GM12864 (cell line): ENCODE measurements around the gene CRX.
"Not testable (repeated sequence)": the region's sequence is repeated elsewhere in the genome, so short reads cannot be mapped to it uniquely, and the experiment has no call there.

Experiments
- DNase-seq: peaks from one replicate; pipeline ENCODE4 v3.0.0-alpha.2; 2011; ENCODE audit warnings: low read depth
- H3K4me3 ChIP-seq: 2 replicates; pipeline ENCODE4 v1.5.1; 2011; ENCODE audit warnings: mild to moderate bottlenecking, low read depth, low read length, control low read depth
- TF ChIP-seq, protein P1 (sequence below): IDR thresholded peaks from 2 replicates; pipeline ENCODE4 v1.5.1; 2011; ENCODE audit warnings: low read depth, mild to moderate bottlenecking, moderate library complexity, low read length, control low read depth, inconsistent platforms; ENCODE audit errors: missing control alignments

The CRX gene

GRCh38 chr19:47805313-47805712 is 16.4 kb upstream of the CRX start:
- no peak overlapping the region for H3K4me3 ChIP-seq
- TF ChIP-seq, protein P1, sequence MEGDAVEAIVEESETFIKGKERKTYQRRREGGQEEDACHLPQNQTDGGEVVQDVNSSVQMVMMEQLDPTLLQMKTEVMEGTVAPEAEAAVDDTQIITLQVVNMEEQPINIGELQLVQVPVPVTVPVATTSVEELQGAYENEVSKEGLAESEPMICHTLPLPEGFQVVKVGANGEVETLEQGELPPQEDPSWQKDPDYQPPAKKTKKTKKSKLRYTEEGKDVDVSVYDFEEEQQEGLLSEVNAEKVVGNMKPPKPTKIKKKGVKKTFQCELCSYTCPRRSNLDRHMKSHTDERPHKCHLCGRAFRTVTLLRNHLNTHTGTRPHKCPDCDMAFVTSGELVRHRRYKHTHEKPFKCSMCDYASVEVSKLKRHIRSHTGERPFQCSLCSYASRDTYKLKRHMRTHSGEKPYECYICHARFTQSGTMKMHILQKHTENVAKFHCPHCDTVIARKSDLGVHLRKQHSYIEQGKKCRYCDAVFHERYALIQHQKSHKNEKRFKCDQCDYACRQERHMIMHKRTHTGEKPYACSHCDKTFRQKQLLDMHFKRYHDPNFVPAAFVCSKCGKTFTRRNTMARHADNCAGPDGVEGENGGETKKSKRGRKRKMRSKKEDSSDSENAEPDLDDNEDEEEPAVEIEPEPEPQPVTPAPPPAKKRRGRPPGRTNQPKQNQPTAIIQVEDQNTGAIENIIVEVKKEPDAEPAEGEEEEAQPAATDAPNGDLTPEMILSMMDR = no peak
- no peak for DNase-seq

DNA sequence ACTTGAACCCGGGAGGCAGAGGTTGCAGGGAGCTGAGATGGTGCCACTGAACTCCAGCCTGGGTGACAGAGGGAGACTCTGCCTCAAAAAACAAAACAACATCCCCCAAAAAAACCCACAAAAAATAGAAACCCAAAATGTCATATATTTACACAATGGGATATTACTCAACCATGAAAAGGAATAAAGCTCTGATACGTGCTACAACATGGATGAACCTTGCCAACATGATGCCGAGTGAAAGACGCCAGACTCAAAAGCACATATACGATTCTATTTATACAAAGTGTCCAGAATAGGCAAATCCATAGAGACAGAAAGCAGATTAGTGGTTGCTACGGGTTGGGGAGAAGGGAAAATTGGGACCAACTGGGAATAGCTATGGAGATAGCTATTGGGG is 15.3 kb upstream of the CRX start:
- no peak for DNase-seq
- H3K4me3 ChIP-seq = no peak overlapping the region
- TF ChIP-seq, protein P1 = no peak

GRCh38 chr19:47813304-47813994 is 8.3 kb upstream of the CRX start:
- H3K4me3 ChIP-seq = no peak overlapping the region
- TF ChIP-seq, protein P1 = peak; percentile 64
- DNase-seq = no peak

DNA sequence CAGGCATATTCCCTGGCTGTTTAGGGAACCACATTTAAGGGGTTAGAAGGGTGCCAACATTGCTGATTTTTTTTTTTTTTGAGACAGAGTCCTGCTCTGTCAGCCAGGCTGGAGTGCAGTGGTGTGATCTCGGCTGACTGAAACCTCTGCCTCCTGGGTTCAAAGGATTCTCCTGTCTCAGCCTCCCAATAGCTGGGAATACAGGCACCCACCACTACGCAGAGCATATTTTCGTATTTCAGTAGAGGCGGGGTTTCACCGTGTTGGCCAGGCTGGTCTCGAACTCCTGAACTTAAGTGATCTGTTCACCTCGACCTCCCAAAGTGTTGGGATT is 7.8 kb upstream of the CRX start:
- H3K4me3 ChIP-seq = no peak overlapping the region
- no peak for DNase-seq
- TF ChIP-seq, protein P1 = no peak

GRCh38 chr19:47816270-47816669 is 5.5 kb upstream of the CRX start:
- DNase-seq, H3K4me3 ChIP-seq: not testable (repeated sequence)

DNA sequence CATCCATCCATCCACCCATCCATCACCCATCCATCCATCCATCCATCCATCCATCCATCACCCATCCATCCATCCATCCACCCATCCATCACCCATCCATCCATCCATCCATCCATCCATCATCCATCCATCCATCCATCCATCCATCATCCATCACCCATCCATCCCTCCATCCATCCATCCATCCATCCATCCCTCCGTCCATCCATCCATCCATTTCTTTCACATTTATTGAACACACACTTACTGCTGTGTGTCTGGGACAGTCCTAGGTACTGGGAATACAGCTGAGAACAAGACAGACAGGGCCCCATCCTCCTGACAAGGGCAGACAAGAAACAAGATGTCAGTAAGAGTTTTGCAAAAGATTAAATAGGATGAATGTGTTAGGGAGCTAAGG is 3.5 kb upstream of the CRX start:
- H3K4me3 ChIP-seq, DNase-seq: not testable (repeated sequence)

- no peak overlapping the region for H3K4me3 ChIP-seq
- TF ChIP-seq, protein P1 = no peak
- DNase-seq = no peak
Measured at GRCh38 chr19:47819858-47820257, 1.9 kb upstream of the CRX start.

DNA sequence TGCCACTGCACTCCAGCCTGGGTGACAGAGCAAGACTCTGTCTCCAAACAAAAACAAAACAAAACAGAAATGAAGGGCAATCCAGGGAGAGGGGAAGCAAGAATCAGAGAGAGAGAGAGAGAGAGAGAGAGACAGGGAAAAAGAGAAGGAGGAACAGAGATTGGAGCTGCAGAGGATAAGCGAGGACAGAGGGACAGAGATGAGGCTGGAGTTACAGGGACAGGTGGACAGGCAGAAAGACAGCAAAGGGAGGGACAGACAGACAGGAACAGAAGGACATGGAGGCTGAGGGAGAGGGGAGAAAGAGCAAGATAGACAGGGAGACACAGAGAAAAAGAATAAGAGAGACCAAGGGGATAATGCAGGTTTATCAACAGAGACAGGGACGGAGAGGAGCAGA is 1.3 kb upstream of the CRX start:
- TF ChIP-seq, protein P1 = no peak
- H3K4me3 ChIP-seq = no peak overlapping the region
- DNase-seq = no peak
